Left hindlimb (tissue), 1 donor: ENCODE results near the gene OSBPL3.
"Not testable (repeated sequence)": the region's sequence is repeated elsewhere in the genome, so short reads cannot be mapped to it uniquely, and the experiment has no call there.

Experiments
- DNase-seq: peaks from one replicate; pipeline ENCODE4 v3.0.0-alpha.2; 2018

Gene OSBPL3

GRCh38 chr7:24825931-24826661 is 153.9 kb downstream of the OSBPL3 start:
- no peak for DNase-seq

DNA sequence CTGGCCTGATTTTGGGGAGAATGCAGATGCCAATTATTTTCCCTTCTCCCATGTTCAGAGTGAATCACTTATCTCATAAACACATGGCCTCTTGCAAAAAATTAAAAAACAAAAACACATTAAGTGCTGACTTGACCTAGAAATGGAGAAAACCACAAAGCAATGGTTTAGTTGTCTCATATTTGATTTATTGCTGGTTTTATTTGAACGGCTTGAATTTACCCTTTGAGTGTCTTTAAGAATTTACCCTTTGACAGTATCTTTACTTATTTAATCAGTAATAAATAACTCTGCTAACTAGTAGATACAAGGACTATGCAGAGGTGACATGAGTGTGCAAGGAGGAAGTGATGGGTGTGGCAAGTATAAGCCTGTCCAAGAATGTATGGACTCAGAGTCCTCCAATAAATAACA is 154.6 kb downstream of the OSBPL3 start:
- DNase-seq = no peak

GRCh38 chr7:24824896-24825295 is 155.1 kb downstream of the OSBPL3 start:
- no peak for DNase-seq

DNA sequence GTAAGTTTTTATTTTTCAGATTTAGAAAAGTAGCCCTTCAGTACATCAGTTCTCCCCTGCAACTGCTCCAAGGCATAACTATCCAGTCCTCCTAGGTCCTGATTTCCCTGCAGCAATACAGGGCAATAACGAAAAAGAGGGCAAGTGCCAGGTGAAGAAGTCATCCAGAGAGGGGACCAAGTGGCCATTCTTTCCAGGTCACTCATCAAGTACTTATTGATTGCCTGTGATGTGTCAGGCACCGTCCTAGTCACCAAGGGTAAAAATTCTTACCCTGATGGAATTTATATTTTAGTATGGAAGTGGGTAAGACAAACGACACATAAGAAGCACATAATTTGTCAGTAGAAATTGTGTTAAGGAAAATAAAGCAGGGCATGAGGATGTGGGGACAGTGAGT is 155.6 kb downstream of the OSBPL3 start:
- no peak for DNase-seq

GRCh38 chr7:24821754-24822054 is 158.3 kb downstream of the OSBPL3 start:
- DNase-seq = no peak

- DNase-seq = no peak
These were observed 158.8 kb downstream of the OSBPL3 start for GRCh38 chr7:24821045-24821753.

DNA sequence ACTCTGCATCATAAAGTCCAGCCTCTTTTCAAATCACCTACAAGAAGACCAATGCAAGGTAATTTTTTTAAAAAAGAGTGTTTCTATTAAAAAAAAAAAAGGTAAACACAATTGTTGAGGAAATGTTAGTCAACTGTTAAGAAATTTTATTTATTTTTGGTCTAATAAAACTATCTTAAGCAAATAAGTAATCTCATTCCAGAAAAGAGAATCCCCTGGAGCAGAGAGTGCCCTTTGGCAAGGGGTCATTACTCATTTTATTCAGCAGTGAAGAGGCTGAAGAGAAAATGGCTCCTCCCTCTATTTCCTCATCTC is 159.3 kb downstream of the OSBPL3 start:
- no peak for DNase-seq

- peak; percentile 78 for DNase-seq
These were observed 159.9 kb downstream of the OSBPL3 start for GRCh38 chr7:24819916-24820689.

- no peak for DNase-seq
These were observed 162.6 kb downstream of the OSBPL3 start for GRCh38 chr7:24817339-24817738.

DNA sequence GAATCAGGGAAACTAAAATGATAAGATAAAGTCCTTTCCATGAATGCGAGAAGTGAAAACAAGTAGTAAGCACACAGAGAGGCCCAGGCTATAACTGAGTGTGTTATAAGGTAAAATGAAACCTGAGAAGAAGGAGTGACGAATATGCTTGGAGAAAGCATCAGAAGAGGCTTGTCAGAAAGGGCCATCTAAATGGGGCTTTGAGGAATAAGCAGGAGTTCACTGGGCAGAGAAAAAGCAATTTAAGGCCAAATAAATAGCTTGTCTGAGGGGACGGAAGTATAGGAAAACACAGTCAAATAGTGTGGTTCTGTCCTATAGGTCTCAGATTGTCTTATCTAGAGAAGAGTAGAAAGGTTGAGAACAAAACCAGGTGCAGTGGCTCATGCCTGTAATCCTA is 163.1 kb downstream of the OSBPL3 start:
- DNase-seq = no peak

- DNase-seq = no peak
These were observed 167.6 kb downstream of the OSBPL3 start for GRCh38 chr7:24812305-24812945.

GRCh38 chr7:24808518-24808917 is 171.5 kb downstream of the OSBPL3 start:
- no peak for DNase-seq

DNA sequence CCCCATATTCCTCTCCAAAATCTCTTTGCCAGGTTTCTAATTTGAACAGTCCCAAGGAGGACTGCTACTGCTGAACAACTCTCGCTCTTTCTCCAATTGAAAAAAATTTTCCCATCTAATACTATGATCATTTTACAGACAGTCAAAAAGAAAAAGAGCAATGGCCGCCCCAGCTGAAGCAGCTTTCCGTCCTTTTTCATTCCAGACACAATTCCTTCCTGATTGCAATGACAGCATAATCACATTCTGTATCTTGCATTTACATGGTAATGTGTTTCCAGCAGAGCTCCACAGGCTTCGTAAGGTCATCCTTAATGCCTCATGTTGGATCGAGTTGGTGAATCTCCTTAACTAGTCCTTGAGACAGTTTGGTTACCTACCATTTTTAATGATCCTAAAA is 177.7 kb downstream of the OSBPL3 start:
- DNase-seq = no peak

GRCh38 chr7:24801883-24802282 is 178.1 kb downstream of the OSBPL3 start:
- no peak for DNase-seq

- DNase-seq = no peak
These were observed 179.3 kb downstream of the OSBPL3 start for GRCh38 chr7:24800667-24801066.

DNA sequence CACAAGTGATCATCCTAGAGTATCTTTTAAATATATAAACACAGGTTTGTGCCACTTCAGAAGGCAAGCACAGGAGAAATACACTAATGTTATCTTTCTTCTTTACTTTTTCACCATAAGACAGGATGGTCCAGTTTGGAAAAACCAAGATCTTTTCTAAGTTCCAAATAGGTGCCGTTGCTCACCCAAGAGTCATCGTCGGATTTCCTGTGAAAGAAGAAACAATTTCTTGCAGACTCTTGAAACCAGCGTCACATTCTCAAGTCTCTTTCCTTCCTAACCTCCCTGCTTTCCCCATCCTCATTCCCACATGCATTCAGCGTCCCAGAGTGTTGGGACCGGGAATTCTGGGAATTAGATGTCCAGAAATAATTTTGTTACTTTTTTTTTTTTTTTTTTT is 179.9 kb downstream of the OSBPL3 start:
- DNase-seq = no peak

GRCh38 chr7:24799506-24799905 is 180.5 kb downstream of the OSBPL3 start:
- DNase-seq = no peak

- DNase-seq = no peak
These were observed 181.7 kb downstream of the OSBPL3 start for GRCh38 chr7:24798261-24798660.

DNA sequence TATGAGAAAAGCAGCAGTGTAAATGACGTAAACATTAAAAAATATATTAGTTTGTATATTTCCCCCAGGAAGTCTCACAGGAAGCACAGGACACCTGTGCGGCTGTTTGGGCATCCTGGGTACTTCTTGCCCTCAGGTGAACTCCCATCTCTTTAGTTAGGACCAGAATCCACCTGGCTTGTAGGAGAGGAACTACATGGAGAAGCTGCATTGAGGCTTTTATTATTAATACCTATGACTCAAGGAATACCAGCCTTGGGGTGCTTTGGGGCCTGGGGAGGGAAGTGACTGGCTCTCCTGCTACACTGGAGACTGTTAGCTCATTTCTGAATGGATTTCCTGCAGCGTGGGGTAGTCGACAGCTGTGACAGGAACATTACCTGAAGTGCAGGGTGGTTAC is 182.7 kb downstream of the OSBPL3 start:
- no peak for DNase-seq

- no peak for DNase-seq
These were observed 184.6 kb downstream of the OSBPL3 start for GRCh38 chr7:24795407-24795767.

DNA sequence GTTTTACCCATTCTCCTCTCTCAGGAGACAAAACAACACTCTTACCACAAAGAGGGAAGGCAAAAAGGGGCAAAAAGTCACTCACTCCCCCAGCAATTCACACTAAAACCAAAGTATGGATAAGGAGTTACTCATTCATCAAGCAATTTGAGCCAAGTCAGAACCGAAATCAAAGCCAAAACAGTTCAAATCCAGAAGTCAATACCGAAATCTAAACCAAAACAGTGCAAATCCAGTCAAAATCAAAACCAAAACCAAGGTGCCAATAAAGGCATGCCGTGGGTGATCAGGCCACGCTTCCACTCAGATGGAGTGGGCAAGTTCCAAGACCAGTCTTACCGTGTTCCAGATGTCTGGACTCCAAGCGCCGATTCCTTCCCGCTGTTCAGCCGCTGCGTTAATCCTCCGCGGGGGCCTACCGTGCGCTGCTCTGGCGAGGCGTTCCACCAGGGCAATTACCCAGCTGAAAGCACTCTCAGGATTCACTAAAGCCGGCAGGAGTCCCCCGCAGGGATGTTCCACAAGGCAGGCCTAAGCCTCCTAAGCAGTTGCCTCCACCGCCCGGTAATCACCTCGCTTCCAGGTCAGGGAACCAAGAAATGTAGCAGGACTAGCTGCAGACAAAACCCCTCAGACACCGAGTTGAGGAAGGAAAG is 185.1 kb downstream of the OSBPL3 start:
- not testable (repeated sequence) for DNase-seq

DNA sequence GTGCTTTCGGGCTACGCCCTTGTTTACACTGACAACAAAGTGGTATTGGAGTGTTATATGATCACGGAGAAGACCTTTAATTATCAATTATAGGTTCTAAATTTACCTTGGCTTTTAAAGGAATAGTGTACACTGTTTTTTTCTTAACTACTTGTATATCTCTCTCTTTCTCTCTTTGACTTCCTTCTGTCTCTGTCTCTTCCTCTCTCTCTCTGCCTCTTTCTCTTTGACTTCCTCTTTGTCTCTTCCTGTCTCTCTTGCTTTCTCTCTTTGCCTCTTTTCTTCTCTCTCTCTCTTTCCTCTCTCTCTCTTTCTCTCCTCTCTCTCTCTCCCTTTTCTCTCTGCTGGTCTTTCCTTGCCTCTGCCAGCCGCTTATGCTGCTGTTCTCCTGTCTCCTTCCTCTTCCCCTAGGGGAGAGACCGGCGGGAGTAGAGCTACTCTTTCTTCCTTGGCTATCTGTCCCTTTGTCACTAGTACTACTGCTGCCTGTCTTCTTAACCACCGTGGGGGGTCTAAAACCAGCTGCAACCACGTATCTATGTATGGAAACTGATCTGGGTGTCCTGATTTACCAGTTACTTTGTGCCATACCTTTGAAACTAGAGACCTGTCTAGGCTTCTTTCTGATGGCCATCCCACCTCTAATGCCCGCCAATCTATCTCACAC is 185.9 kb downstream of the OSBPL3 start:
- no peak for DNase-seq
